ENCODE data around the gene SERTAD4. TPM values are rescaled to one million over a fixed set of nuclear protein-coding genes. Genes with fewer than 3 reads are reported as not detected.

The SERTAD4 gene
- total and polyA plus RNA-seq, 2 experiments from 2014 or later, result 1.3 to 1.6 TPM

DNA sequence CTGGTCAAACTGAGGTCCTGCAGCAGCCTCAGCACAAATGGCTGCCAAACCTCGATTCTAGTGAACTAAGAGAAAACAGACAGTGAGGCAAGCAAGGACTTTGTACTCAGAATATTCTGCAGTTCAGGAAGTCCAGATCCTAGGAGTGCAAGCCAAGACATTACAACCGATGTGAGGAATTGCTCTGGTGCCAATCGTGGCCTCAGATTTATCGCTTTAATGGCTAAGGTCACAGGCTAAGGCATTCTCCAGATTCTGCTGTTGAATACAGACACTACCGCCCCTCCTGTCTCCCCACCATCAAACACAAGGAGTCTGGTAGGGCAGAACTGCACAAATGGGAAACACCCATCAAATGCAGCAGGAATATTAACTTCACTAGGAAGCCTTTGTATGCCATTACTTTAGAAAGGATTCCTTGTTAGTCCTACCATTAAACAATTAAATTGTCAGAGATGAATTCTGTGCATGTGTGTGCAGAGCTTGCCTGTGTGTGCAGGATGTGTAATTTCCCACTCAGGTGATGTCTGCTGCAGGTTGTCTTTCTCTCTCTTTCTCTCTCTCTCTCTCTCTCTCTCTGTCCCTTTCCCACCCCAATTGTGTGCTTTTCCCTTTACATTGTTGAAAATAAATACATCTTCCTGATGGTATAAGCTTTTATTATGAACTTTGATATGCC is 9.2 kb upstream of the SERTAD4 start:
- H3K27me3 ChIP-seq (ENCODE audit: insufficient read depth), result no peaks in the 10 kb centered on the region
- H3K79me2 ChIP-seq (replicated peaks; ENCODE audit: insufficient read depth), result no peaks in the 10 kb centered on the region
- Mint-ChIP-seq H3K27ac (no peak overlapping the region), H3K36me3 (ENCODE audit: low read depth) (no peaks in the 10 kb centered on the region), H3K27me3 (ENCODE audit: insufficient read depth, low read depth, poor library complexity) (no peaks in the 10 kb centered on the region), H3K4me3 (no peak overlapping the region), H3K4me1 (peaks cover 15% of the 10 kb centered on the region), H3K9me3 (no peaks in the 10 kb centered on the region)
- H3K4me3 ChIP-seq, result no peak overlapping the region
- no peaks in the 10 kb centered on the region for H3F3A ChIP-seq (replicated peaks; ENCODE audit: low read depth)
- TF ChIP-seq, protein P1, sequence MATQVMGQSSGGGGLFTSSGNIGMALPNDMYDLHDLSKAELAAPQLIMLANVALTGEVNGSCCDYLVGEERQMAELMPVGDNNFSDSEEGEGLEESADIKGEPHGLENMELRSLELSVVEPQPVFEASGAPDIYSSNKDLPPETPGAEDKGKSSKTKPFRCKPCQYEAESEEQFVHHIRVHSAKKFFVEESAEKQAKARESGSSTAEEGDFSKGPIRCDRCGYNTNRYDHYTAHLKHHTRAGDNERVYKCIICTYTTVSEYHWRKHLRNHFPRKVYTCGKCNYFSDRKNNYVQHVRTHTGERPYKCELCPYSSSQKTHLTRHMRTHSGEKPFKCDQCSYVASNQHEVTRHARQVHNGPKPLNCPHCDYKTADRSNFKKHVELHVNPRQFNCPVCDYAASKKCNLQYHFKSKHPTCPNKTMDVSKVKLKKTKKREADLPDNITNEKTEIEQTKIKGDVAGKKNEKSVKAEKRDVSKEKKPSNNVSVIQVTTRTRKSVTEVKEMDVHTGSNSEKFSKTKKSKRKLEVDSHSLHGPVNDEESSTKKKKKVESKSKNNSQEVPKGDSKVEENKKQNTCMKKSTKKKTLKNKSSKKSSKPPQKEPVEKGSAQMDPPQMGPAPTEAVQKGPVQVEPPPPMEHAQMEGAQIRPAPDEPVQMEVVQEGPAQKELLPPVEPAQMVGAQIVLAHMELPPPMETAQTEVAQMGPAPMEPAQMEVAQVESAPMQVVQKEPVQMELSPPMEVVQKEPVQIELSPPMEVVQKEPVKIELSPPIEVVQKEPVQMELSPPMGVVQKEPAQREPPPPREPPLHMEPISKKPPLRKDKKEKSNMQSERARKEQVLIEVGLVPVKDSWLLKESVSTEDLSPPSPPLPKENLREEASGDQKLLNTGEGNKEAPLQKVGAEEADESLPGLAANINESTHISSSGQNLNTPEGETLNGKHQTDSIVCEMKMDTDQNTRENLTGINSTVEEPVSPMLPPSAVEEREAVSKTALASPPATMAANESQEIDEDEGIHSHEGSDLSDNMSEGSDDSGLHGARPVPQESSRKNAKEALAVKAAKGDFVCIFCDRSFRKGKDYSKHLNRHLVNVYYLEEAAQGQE (IDR thresholded peaks at IDR 0.05; ENCODE audit: unreplicated experiment), result no peak
- TF ChIP-seq, protein P2, sequence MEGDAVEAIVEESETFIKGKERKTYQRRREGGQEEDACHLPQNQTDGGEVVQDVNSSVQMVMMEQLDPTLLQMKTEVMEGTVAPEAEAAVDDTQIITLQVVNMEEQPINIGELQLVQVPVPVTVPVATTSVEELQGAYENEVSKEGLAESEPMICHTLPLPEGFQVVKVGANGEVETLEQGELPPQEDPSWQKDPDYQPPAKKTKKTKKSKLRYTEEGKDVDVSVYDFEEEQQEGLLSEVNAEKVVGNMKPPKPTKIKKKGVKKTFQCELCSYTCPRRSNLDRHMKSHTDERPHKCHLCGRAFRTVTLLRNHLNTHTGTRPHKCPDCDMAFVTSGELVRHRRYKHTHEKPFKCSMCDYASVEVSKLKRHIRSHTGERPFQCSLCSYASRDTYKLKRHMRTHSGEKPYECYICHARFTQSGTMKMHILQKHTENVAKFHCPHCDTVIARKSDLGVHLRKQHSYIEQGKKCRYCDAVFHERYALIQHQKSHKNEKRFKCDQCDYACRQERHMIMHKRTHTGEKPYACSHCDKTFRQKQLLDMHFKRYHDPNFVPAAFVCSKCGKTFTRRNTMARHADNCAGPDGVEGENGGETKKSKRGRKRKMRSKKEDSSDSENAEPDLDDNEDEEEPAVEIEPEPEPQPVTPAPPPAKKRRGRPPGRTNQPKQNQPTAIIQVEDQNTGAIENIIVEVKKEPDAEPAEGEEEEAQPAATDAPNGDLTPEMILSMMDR (conservative IDR thresholded peaks at IDR 0.05; ENCODE audit: low read depth in 2 of 2), result no peak
- no peak for TF ChIP-seq ZNF114 (CRISPR knock-in tag; IDR thresholded peaks at IDR 0.05)
- no peak for TF ChIP-seq EZH2phosphoT487 (IDR thresholded peaks at IDR 0.05; ENCODE audit: unreplicated experiment)
- no peak for TF ChIP-seq STAT1 (IDR thresholded peaks at IDR 0.05; ENCODE audit: unreplicated experiment)
- TF ChIP-seq, protein P3, sequence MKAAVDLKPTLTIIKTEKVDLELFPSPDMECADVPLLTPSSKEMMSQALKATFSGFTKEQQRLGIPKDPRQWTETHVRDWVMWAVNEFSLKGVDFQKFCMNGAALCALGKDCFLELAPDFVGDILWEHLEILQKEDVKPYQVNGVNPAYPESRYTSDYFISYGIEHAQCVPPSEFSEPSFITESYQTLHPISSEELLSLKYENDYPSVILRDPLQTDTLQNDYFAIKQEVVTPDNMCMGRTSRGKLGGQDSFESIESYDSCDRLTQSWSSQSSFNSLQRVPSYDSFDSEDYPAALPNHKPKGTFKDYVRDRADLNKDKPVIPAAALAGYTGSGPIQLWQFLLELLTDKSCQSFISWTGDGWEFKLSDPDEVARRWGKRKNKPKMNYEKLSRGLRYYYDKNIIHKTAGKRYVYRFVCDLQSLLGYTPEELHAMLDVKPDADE (IDR thresholded peaks at IDR 0.05), result no peak
- H3K27ac ChIP-seq (ENCODE audit: low read depth), result no peak overlapping the region
- peak overlapping the region; percentile 74; the same call in 1 of the 2 replicates for H2AFZ ChIP-seq
- no peaks in the 10 kb centered on the region for H4K20me1 ChIP-seq (replicated peaks; ENCODE audit: insufficient read depth)
- H3K4me1 ChIP-seq (ENCODE audit: insufficient read depth), result peaks cover 5% of the 10 kb centered on the region; the same call in 1 of the 2 replicates
- DNase-seq (ENCODE audit: low spot score) (no peak), ATAC-seq (no peak)
- H3K36me3 ChIP-seq (ENCODE audit: insufficient read depth), result no peaks in the 10 kb centered on the region
- H3K9me2 ChIP-seq (ENCODE audit: insufficient read depth), result 0 out of 2 replicates have a peak, but pooled peaks cover 2% of the 10 kb centered on the region
- no peak overlapping the region for H3K4me2 ChIP-seq

DNA sequence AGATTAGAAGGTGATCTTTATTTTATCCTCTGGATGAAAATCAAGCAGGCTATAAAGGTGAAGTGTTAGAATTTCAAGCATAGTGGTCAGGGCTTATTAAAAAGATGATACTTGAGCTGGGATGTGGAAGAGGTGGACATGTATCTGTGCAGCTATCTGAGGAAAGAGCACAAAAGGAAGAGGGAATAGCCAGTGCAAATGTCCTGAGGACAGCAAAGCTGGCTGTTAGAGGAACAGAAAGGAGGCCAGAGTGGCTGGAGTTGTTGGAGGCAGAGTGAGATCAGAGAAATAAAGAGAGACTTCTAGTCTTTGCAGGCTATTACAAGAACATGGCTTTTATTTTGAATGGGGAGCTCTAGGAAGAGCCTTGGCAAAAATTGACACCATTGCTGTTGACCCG is 4.4 kb upstream of the SERTAD4 start:
- no peaks in the 10 kb centered on the region for H3F3A ChIP-seq (replicated peaks; ENCODE audit: low read depth)
- Mint-ChIP-seq H3K27ac (no peak overlapping the region), H3K36me3 (ENCODE audit: low read depth) (no peaks in the 10 kb centered on the region; the same call in 2 of the 3 replicates), H3K4me3 (no peak overlapping the region), H3K27me3 (ENCODE audit: insufficient read depth, low read depth, poor library complexity) (peaks cover 11% of the 10 kb centered on the region), H3K4me1 (peaks cover 5% of the 10 kb centered on the region; the same call in 1 of the 3 replicates), H3K9me3 (no peaks in the 10 kb centered on the region)
- no peak overlapping the region for H3K27ac ChIP-seq (ENCODE audit: low read depth)
- peaks cover 8% of the 10 kb centered on the region for H3K4me1 ChIP-seq (ENCODE audit: insufficient read depth)
- no peak overlapping the region for H3K4me2 ChIP-seq
- no peak for ATAC-seq
- no peaks in the 10 kb centered on the region for H3K36me3 ChIP-seq (ENCODE audit: insufficient read depth)
- peaks cover 36% of the 10 kb centered on the region for H3K27me3 ChIP-seq (ENCODE audit: insufficient read depth)
- no peak overlapping the region for H2AFZ ChIP-seq
- H3K4me3 ChIP-seq, result no peak overlapping the region
- no peaks in the 10 kb centered on the region for H4K20me1 ChIP-seq (replicated peaks; ENCODE audit: insufficient read depth)
- 0 out of 2 replicates have a peak, but pooled peaks cover 2% of the 10 kb centered on the region for H3K9me2 ChIP-seq (ENCODE audit: insufficient read depth)
- DNase-seq (ENCODE audit: low spot score), result no peak
- no peaks in the 10 kb centered on the region for H3K79me2 ChIP-seq (replicated peaks; ENCODE audit: insufficient read depth)
- no peak for TF ChIP-seq JUNB (IDR thresholded peaks at IDR 0.05; ENCODE audit: unreplicated experiment)
- TF ChIP-seq EZH2 (IDR thresholded peaks at IDR 0.05; ENCODE audit: low read depth, unreplicated experiment), result no peak
- TF ChIP-seq STAT1 (IDR thresholded peaks at IDR 0.05; ENCODE audit: unreplicated experiment), result no peak
- TF ChIP-seq NANOG (IDR thresholded peaks at IDR 0.05; ENCODE audit: borderline replicate concordance), result no peak
- no peak for TF ChIP-seq ZNF331 (CRISPR knock-in tag; IDR thresholded peaks at IDR 0.05; ENCODE audit: low read depth)
- no peak for TF ChIP-seq CREB1 (CRISPR knock-in tag; IDR thresholded peaks at IDR 0.05; ENCODE audit: low read depth)
- TF ChIP-seq, protein P2 (conservative IDR thresholded peaks at IDR 0.05; ENCODE audit: low read depth in 2 of 2), result no peak
- TF ChIP-seq, protein P1 (IDR thresholded peaks at IDR 0.05; ENCODE audit: unreplicated experiment), result no peak
